Fibroblast of the aortic adventitia (primary cell): Measurements from ENCODE around the gene MAPK7. TPM values are rescaled to one million over a fixed set of nuclear protein-coding genes. Genes with fewer than 3 reads are reported as not detected.
A peak's percentile ranks its signal among the peaks of the same experiment; 100 is the strongest.

Experiments used
- DNase-seq: peaks from one replicate; pipeline ENCODE4 v3.0.0-alpha.2; 2010; ENCODE audit warnings: low read depth
- H3K4me3 ChIP-seq: 2 replicates; pipeline ENCODE4 v1.5.1; 2011; ENCODE audit warnings: low read depth, mild to moderate bottlenecking, control low read depth, low read length, moderate library complexity
- CTCF ChIP-seq: IDR thresholded peaks from 2 replicates; pipeline ENCODE4 v1.5.1; 2011; ENCODE audit warnings: mild to moderate bottlenecking, low read length, control low read depth, inconsistent platforms; ENCODE audit not compliant: insufficient read depth
- total RNA-seq: library from RNA; depleted of rRNA; stranded (reverse); fragments of >200 nt; gene quantifications from 2 replicates; pipeline ENCODE4 v1.2.3, GENCODE V29; 2012; ENCODE audit warnings: low replicate concordance

The MAPK7 gene
- total RNA-seq, 1 donor, result 24.0 TPM

- peak overlapping the region; percentile 83 for H3K4me3 ChIP-seq
- no peak for DNase-seq
- no peak for TF ChIP-seq CTCF
These were observed 1.2 kb downstream of the MAPK7 start for GRCh38 chr17:19379361-19380065.

GRCh38 chr17:19380481-19381301 lies 2.4 kb downstream of the MAPK7 start:
- DNase-seq, result no peak
- H3K4me3 ChIP-seq, result no peak overlapping the region
- no peak for TF ChIP-seq CTCF

GRCh38 chr17:19381361-19381740 lies 3.1 kb downstream of the MAPK7 start:
- TF ChIP-seq CTCF, result no peak
- no peak for DNase-seq
- no peak overlapping the region for H3K4me3 ChIP-seq

- DNase-seq, result no peak
- no peak overlapping the region for H3K4me3 ChIP-seq
- TF ChIP-seq CTCF, result no peak
These were observed 3.6 kb downstream of the MAPK7 start for GRCh38 chr17:19381741-19382444.

- no peak for TF ChIP-seq CTCF
- DNase-seq, result no peak
These were observed 4.5 kb downstream of the MAPK7 start for GRCh38 chr17:19382531-19383444.

More at GRCh38 chr17:19382531-19383444, 4.5 kb downstream of the MAPK7 start:
- no peak overlapping the region for H3K4me3 ChIP-seq
